H1 (cell line): ENCODE results near the gene SART1. TPM values are rescaled to one million over a fixed set of nuclear protein-coding genes. Genes with fewer than 3 reads are reported as not detected.

ENCODE experiments used
- CTCF ChIA-PET: fragments of 300-600 bp; sonication (Branson Sonifier 250); formaldehyde crosslinking; loops from one replicate; lab custom pipeline; 2021; ENCODE audit not compliant: partially characterized antibody; lab: Charles Lee
- POLR2A ChIA-PET: fragments of 300-600 bp; sonication (Branson Sonifier 250); formaldehyde crosslinking; loops from one replicate; lab custom pipeline; 2021; ENCODE audit warnings: inconsistent platforms; ENCODE audit not compliant: partially characterized antibody; lab: Charles Lee
- DNase-seq, 2 experiments: peaks; one replicate each; pipeline versions ENCODE4 v3.0.0 to v3.0.0-alpha.2; 2010 to 2022; ENCODE audit warnings: low spot score in 2 of 2, low read depth in 1 of 2, mixed read lengths in 1 of 2
- FAIRE-seq: peaks from 2 replicates; lab custom pipeline; 2011; peaks lifted over from hg19 to GRCh38; lab: Jason Lieb, UNC
- H2AFZ ChIP-seq: 2 replicates; pipeline ENCODE4 v1.8.1; 2012; ENCODE audit warnings: low read length, inconsistent platforms
- H2AK5ac ChIP-seq: 2 replicates; pipeline ENCODE4 v1.6.1; 2013; ENCODE audit warnings: low read depth, low read length
- H2BK120ac ChIP-seq: replicated peaks from 2 replicates; pipeline ENCODE3; 2013; ENCODE audit warnings: low read depth, low read length, inconsistent platforms
- H2BK12ac ChIP-seq: 2 replicates; pipeline ENCODE4 v1.6.1; 2013; ENCODE audit warnings: low read depth, low read length
- H2BK15ac ChIP-seq: 2 replicates; pipeline ENCODE4 v1.6.1; 2013; ENCODE audit warnings: low read length
- H2BK20ac ChIP-seq: 2 replicates; pipeline ENCODE4 v1.6.1; 2013; ENCODE audit warnings: low read length
- H2BK5ac ChIP-seq: 2 replicates; pipeline ENCODE4 v1.6.1; 2013; ENCODE audit warnings: low read depth, low read length
- H3K14ac ChIP-seq: 2 replicates; pipeline ENCODE4 v1.6.1; 2013; ENCODE audit warnings: inconsistent platforms; ENCODE audit not compliant: insufficient read length
- H3K18ac ChIP-seq: 2 replicates; pipeline ENCODE4 v1.6.1; 2013; ENCODE audit warnings: low read length; ENCODE audit errors: extremely low read depth
- H3K23ac ChIP-seq: 2 replicates; pipeline ENCODE4 v1.6.1; 2013; ENCODE audit warnings: inconsistent platforms; ENCODE audit not compliant: insufficient read length
- H3K23me2 ChIP-seq: 2 replicates; pipeline ENCODE4 v1.6.1; 2013; ENCODE audit warnings: low read depth, low read length
- H3K27ac ChIP-seq: 2 replicates; pipeline ENCODE4 v1.6.1; 2011; ENCODE audit warnings: low read depth, low read length, inconsistent platforms
- H3K27me3 ChIP-seq, 4 experiments: replicated peaks in 1 of 4; 1 replicate in 1 of 4; 2 replicates in 3 of 4; pipeline versions ENCODE4 v1.6.1 to v1.8.1; 2011 to 2013; ENCODE audit warnings: low read length in 3 of 4, mild to moderate bottlenecking in 3 of 4, inconsistent platforms in 2 of 4, mixed read lengths in 2 of 4, moderate library complexity in 1 of 4; ENCODE audit not compliant: control insufficient read depth in 3 of 4, insufficient read depth in 3 of 4; ENCODE audit errors: extremely low read depth in 1 of 4
- H3K36me3 ChIP-seq, 4 experiments: 2 replicates each; pipeline versions ENCODE4 v1.6.1 to v1.8.1; 2011 to 2013; ENCODE audit warnings: mild to moderate bottlenecking in 4 of 4, low read length in 3 of 4, moderate library complexity in 2 of 4, control low read depth in 1 of 4, inconsistent platforms in 1 of 4; ENCODE audit not compliant: insufficient read depth in 4 of 4, control insufficient read depth in 2 of 4
- H3K4ac ChIP-seq: replicated peaks from 2 replicates; pipeline ENCODE3; 2013; ENCODE audit warnings: low read length, low read depth, mixed read lengths, inconsistent platforms; ENCODE audit not compliant: insufficient read length
- H3K4me1 ChIP-seq, 4 experiments: replicated peaks in 1 of 4; 1 replicate in 1 of 4; 2 replicates in 3 of 4; pipeline versions ENCODE4 v1.6.1 to v1.8.1; 2011 to 2013; ENCODE audit warnings: low read length in 3 of 4, inconsistent platforms in 2 of 4, mixed read lengths in 1 of 4; ENCODE audit not compliant: insufficient read depth in 4 of 4, control insufficient read depth in 3 of 4
- H3K4me2 ChIP-seq, 2 experiments: 2 replicates each; pipeline versions ENCODE4 v1.6.1 to v1.8.1; 2011 to 2013; ENCODE audit warnings: low read depth in 2 of 2, low read length in 2 of 2, control low read depth in 1 of 2, inconsistent platforms in 1 of 2, mild to moderate bottlenecking in 1 of 2; ENCODE audit not compliant: insufficient read depth in 1 of 2
- H3K4me3 ChIP-seq, 4 experiments: fragments of 200-600, 300-600 bp in 1 of 4; sonication (generic), shearing (Covaris generic), sonication (Bioruptor Twin) in 1 of 4; 2 replicates each; pipeline versions ENCODE4 v1.5.1 to v1.8.1; 2011 to 2016; ENCODE audit warnings: low read length in 4 of 4, low read depth in 3 of 4, control low read depth in 2 of 4, inconsistent platforms in 2 of 4, mild to moderate bottlenecking in 2 of 4, mixed read lengths in 1 of 4, moderate library complexity in 1 of 4; ENCODE audit not compliant: insufficient read depth in 2 of 4; ENCODE audit errors: extremely low read depth in 1 of 4
- H3K56ac ChIP-seq: replicated peaks from 2 replicates; pipeline ENCODE3; 2013; ENCODE audit warnings: low read depth, mild to moderate bottlenecking, mixed read lengths, low read length, inconsistent platforms; ENCODE audit not compliant: insufficient read length
- H3K79me1 ChIP-seq: 2 replicates; pipeline ENCODE4 v1.6.1; 2013; ENCODE audit warnings: low read depth, low read length, control low read depth
- H3K79me2 ChIP-seq, 2 experiments: 2 replicates each; pipeline versions ENCODE4 v1.6.1 to v1.8.1; 2012 to 2013; ENCODE audit warnings: low read length in 2 of 2, mild to moderate bottlenecking in 2 of 2, inconsistent platforms in 1 of 2; ENCODE audit not compliant: insufficient read depth in 2 of 2, control insufficient read depth in 1 of 2
- H3K9ac ChIP-seq, 4 experiments: replicated peaks in 1 of 4; 1 replicate in 1 of 4; 2 replicates in 3 of 4; pipeline versions ENCODE4 v1.6.1 to v1.8.1; 2011 to 2013; ENCODE audit warnings: low read depth in 3 of 4, low read length in 3 of 4, control low read depth in 2 of 4, mild to moderate bottlenecking in 2 of 4, moderate library complexity in 2 of 4, inconsistent platforms in 1 of 4; ENCODE audit errors: extremely low read depth in 1 of 4
- H3K9me3 ChIP-seq, 2 experiments: 2 replicates each; pipeline versions ENCODE4 v1.6.1 to v1.8.1; 2012 to 2013; ENCODE audit warnings: mild to moderate bottlenecking in 2 of 2, moderate library complexity in 2 of 2, control low read depth in 1 of 2, inconsistent platforms in 1 of 2, low read depth in 1 of 2, low read length in 1 of 2, mixed read lengths in 1 of 2; ENCODE audit not compliant: insufficient read depth in 2 of 2
- H4K20me1 ChIP-seq, 2 experiments: replicated peaks in 1 of 2; 2 replicates each; pipeline versions ENCODE3 to v1.8.1; 2011 to 2013; ENCODE audit warnings: inconsistent platforms in 2 of 2, low read length in 2 of 2, mild to moderate bottlenecking in 1 of 2; ENCODE audit not compliant: insufficient read depth in 2 of 2, control insufficient read depth in 1 of 2
- H4K5ac ChIP-seq: 2 replicates; pipeline ENCODE4 v1.6.1; 2013; ENCODE audit warnings: low read length, low read depth, mixed read lengths, inconsistent platforms; ENCODE audit not compliant: insufficient read length
- H4K8ac ChIP-seq: 2 replicates; pipeline ENCODE4 v1.8.0; 2013; ENCODE audit warnings: mild to moderate bottlenecking, moderate library complexity, low read length, inconsistent platforms; ENCODE audit not compliant: insufficient read depth; ENCODE audit errors: extremely low read depth
- H4K91ac ChIP-seq: replicated peaks from 2 replicates; pipeline ENCODE3; 2013; ENCODE audit warnings: low read length, mixed read lengths, inconsistent platforms; ENCODE audit not compliant: insufficient read length
- BACH1 ChIP-seq: IDR thresholded peaks from 2 replicates; pipeline ENCODE4 v1.6.1; 2012; ENCODE audit warnings: low read length, improper control_type of control experiment
- BRCA1 ChIP-seq: IDR thresholded peaks from 2 replicates; pipeline ENCODE4 v1.6.1; 2012; ENCODE audit warnings: low read depth, low read length, improper control_type of control experiment
- CEBPB ChIP-seq: IDR thresholded peaks from 2 replicates; pipeline ENCODE4 v1.6.1; 2012; ENCODE audit warnings: low read depth, low read length
- HDAC6 ChIP-seq: IDR thresholded peaks from one replicate; pipeline ENCODE4 v1.7.1; 2012; ENCODE audit warnings: low read depth, mild to moderate bottlenecking, inconsistent platforms, low read length, moderate library complexity
- KDM1A ChIP-seq: fragments of 200-600, 300-600 bp; sonication (generic); IDR thresholded peaks from 2 replicates; pipeline ENCODE4 v1.7.1; 2016; ENCODE audit warnings: mild to moderate bottlenecking, low read length, borderline replicate concordance
- PHF8 ChIP-seq: fragments of 200-600 bp; sonication (generic); conservative IDR thresholded peaks from 2 replicates; pipeline ENCODE4 v1.7.1; 2012; ENCODE audit warnings: low read depth, mild to moderate bottlenecking, inconsistent platforms, low read length, moderate library complexity
- RBBP5 ChIP-seq: IDR thresholded peaks from 2 replicates; pipeline ENCODE4 v1.7.1; 2012; ENCODE audit warnings: low read depth, mild to moderate bottlenecking, inconsistent platforms, low read length, moderate library complexity, borderline replicate concordance
- SRF ChIP-seq: IDR thresholded peaks from 2 replicates; pipeline ENCODE4 v1.6.1; 2011; ENCODE audit warnings: mild to moderate bottlenecking, low read depth, low read length, moderate library complexity
- WGBS, 2 experiments: shearing (Covaris generic) in 1 of 2; methylation state at CpG; one replicate each; pipeline versions ENCODE4 v1.1.6 to v1.1.7; 2013 to 2015; ENCODE audit warnings: low lambda C conversion rate in 2 of 2, mixed read lengths in 2 of 2, inconsistent platforms in 1 of 2, low coverage in 1 of 2, missing lambda C conversion rate in 1 of 2; ENCODE audit not compliant: insufficient replicate concordance in 2 of 2, insufficient coverage in 1 of 2, insufficient read length in 1 of 2; ENCODE audit errors: extremely low coverage in 1 of 2, missing lambda C conversion rate in 1 of 2; 5-methylcytosine and 5-hydroxymethylcytosine counted together
- polyA plus RNA-seq, 7 experiments: library from polyadenylated mRNA; depleted of rRNA in 3 of 7; stranded (reverse) in 5 of 7; unstranded in 2 of 7; fragments of >200 nt in 5 of 7; fragments of 200-250 nt in 2 of 7; gene quantifications; 1 replicate in 5 of 7; 2 replicates in 1 of 7; 4 replicates in 1 of 7; pipeline versions ENCODE4 v1.2.1 to v1.2.3, GENCODE V29; 2011 to 2013; ENCODE audit warnings: missing spikeins in 2 of 7, mixed read lengths in 2 of 7
- total RNA-seq: library from RNA; stranded (reverse); fragmentation: NEBNext Ultra II Directional; extraction: Animal tissue kit (Norgen Biotek cat#: 25700); gene quantifications from 2 replicates; pipeline ENCODE4 v1.2.1, GENCODE V29; 2021
- TF ChIP-seq, protein P1 (sequence below): IDR thresholded peaks from 2 replicates; pipeline ENCODE4 v1.6.1; 2012; ENCODE audit warnings: low read length, inconsistent platforms
- TF ChIP-seq, protein P2 (sequence below), 3 experiments: IDR thresholded peaks; 1 replicate in 2 of 3; 2 replicates in 1 of 3; pipeline versions ENCODE4 v1.5.1 to v1.6.1; 2011; ENCODE audit warnings: low read length in 3 of 3, mild to moderate bottlenecking in 3 of 3, inconsistent platforms in 2 of 3, low read depth in 1 of 3, moderate library complexity in 1 of 3; ENCODE audit not compliant: insufficient read depth in 1 of 3; ENCODE audit errors: control extremely low read depth in 1 of 3

Gene SART1
- total and polyA plus RNA-seq, 2 of the 8 experiments (the other 6 are each of a cell fraction or from before 2014, with no cell fraction given) = 9.7 to 46.1 TPM

- no peak overlapping the region for H4K5ac ChIP-seq
- H2BK120ac ChIP-seq = no peak overlapping the region
- H3K4me2 ChIP-seq = no peak overlapping the region
- no peak overlapping the region for H3K23ac ChIP-seq
- FAIRE-seq (no peak), DNase-seq (no peak)
- H4K91ac ChIP-seq = no peak overlapping the region
- H2BK5ac ChIP-seq = no peak overlapping the region
- H4K20me1 ChIP-seq = no peaks in the 10 kb centered on the region
- no peak overlapping the region for H4K8ac ChIP-seq
- H2BK20ac ChIP-seq = no peak overlapping the region
- WGBS, 2 experiments = 95% methylated on average over 3 of the region's 4 CpGs; no CpG with 5 or more reads in 1 of the 2 experiments
- no peaks in the 10 kb centered on the region for H3K36me3 ChIP-seq
- H3K79me1 ChIP-seq = no peaks in the 10 kb centered on the region
- no peak overlapping the region for H2BK15ac ChIP-seq
- POLR2A ChIA-PET = no interaction called here
- no peak overlapping the region for H2AFZ ChIP-seq
- no peak overlapping the region for H3K27ac ChIP-seq
- no peak overlapping the region for H3K56ac ChIP-seq
- H3K4me3 ChIP-seq = no peak overlapping the region
- H3K4me1 ChIP-seq = peaks cover 0 to 4% (median 3%) of the 10 kb centered on the region in 4 experiments; a peak in 4 of 7 replicates
- H3K18ac ChIP-seq = no peak overlapping the region
- no peaks in the 10 kb centered on the region for H3K27me3 ChIP-seq
- no peaks in the 10 kb centered on the region for H3K23me2 ChIP-seq
- CTCF ChIA-PET = interaction anchor here (1.2 kb wide), 1 partner anchor 134 kb away, joined by 3 read pairs; no protein-coding TSS in a partner anchor
- no peak overlapping the region for H3K14ac ChIP-seq
- no peak overlapping the region for H2AK5ac ChIP-seq
- no peak overlapping the region for H3K9ac ChIP-seq
- H3K4ac ChIP-seq = no peak overlapping the region
- no peaks in the 10 kb centered on the region for H3K79me2 ChIP-seq
- H3K9me3 ChIP-seq = no peaks in the 10 kb centered on the region
- no peak overlapping the region for H2BK12ac ChIP-seq
- no peak for TF ChIP-seq SRF
- TF ChIP-seq BRCA1 = no peak
- no peak for TF ChIP-seq KDM1A
- TF ChIP-seq PHF8 = no peak
- no peak for TF ChIP-seq RBBP5
- TF ChIP-seq, protein P1, sequence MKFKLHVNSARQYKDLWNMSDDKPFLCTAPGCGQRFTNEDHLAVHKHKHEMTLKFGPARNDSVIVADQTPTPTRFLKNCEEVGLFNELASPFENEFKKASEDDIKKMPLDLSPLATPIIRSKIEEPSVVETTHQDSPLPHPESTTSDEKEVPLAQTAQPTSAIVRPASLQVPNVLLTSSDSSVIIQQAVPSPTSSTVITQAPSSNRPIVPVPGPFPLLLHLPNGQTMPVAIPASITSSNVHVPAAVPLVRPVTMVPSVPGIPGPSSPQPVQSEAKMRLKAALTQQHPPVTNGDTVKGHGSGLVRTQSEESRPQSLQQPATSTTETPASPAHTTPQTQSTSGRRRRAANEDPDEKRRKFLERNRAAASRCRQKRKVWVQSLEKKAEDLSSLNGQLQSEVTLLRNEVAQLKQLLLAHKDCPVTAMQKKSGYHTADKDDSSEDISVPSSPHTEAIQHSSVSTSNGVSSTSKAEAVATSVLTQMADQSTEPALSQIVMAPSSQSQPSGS = no peak
- no peak for TF ChIP-seq HDAC6
- TF ChIP-seq BACH1 = no peak
- no peak for TF ChIP-seq CEBPB
- TF ChIP-seq, protein P2, sequence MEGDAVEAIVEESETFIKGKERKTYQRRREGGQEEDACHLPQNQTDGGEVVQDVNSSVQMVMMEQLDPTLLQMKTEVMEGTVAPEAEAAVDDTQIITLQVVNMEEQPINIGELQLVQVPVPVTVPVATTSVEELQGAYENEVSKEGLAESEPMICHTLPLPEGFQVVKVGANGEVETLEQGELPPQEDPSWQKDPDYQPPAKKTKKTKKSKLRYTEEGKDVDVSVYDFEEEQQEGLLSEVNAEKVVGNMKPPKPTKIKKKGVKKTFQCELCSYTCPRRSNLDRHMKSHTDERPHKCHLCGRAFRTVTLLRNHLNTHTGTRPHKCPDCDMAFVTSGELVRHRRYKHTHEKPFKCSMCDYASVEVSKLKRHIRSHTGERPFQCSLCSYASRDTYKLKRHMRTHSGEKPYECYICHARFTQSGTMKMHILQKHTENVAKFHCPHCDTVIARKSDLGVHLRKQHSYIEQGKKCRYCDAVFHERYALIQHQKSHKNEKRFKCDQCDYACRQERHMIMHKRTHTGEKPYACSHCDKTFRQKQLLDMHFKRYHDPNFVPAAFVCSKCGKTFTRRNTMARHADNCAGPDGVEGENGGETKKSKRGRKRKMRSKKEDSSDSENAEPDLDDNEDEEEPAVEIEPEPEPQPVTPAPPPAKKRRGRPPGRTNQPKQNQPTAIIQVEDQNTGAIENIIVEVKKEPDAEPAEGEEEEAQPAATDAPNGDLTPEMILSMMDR (IDR thresholded peaks at IDR 0.05; ENCODE audit: control extremely low read depth in 1 of 3, insufficient read depth in 1 of 3, low read depth in 1 of 3, low read length in 3 of 3) = no peak
Measured at GRCh38 chr11:65934014-65934413, 27.5 kb upstream of the SART1 start.
